Muscle of leg (tissue), 11 donors: ENCODE results near the gene CTSF. TPM values are rescaled to one million over a fixed set of nuclear protein-coding genes. Genes with fewer than 3 reads are reported as not detected.
"Not testable (repeated sequence)": the region's sequence is repeated elsewhere in the genome, so short reads cannot be mapped to it uniquely, and the experiment has no call there.

Experiments used
- DNase-seq: peaks from one replicate; pipeline ENCODE4 v3.0.0; 2013
- H3K27ac ChIP-seq: one replicate; pipeline ENCODE4 v1.5.1; 2013; ENCODE audit warnings: mild to moderate bottlenecking, low read length, control low read depth
- H3K27me3 ChIP-seq: one replicate; pipeline ENCODE4 v1.6.1; 2013; ENCODE audit warnings: low read length; ENCODE audit not compliant: control insufficient read depth, insufficient read depth
- H3K36me3 ChIP-seq: one replicate; pipeline ENCODE4 v1.6.1; 2013; ENCODE audit warnings: low read length; ENCODE audit not compliant: control insufficient read depth, insufficient read depth
- H3K4me1 ChIP-seq: one replicate; pipeline ENCODE4 v1.6.1; 2013; ENCODE audit warnings: low read length; ENCODE audit not compliant: control insufficient read depth, insufficient read depth
- H3K4me3 ChIP-seq: one replicate; pipeline ENCODE4 v1.5.1; 2013; ENCODE audit warnings: low read length, control low read depth
- H3K9me3 ChIP-seq: replicated peaks from 2 replicates; pipeline ENCODE4 v1.6.1; 2013; ENCODE audit warnings: low read depth, low read length; ENCODE audit not compliant: control insufficient read depth
- WGBS: methylation state at CpG from one replicate; pipeline ENCODE4 v1.1.5; 2013; ENCODE audit warnings: missing lambda C conversion rate; ENCODE audit not compliant: insufficient coverage; 5-methylcytosine and 5-hydroxymethylcytosine counted together
- polyA plus RNA-seq, 8 donors: library from polyadenylated mRNA; unstranded; fragments of 120-200 nt; gene quantifications; one replicate each; pipeline versions ENCODE4 v1.2.1 to v1.2.3, GENCODE V29; 2013; ENCODE audit warnings: inconsistent platforms in 1 of 8, low replicate concordance in 1 of 8; ENCODE audit not compliant: insufficient read length in 8 of 8, insufficient read depth in 1 of 8
- total RNA-seq: library from RNA; stranded (reverse); fragments of 120-200 nt; gene quantifications from one replicate; pipeline ENCODE4 v1.2.4, GENCODE V29; 2013

The CTSF gene
- total and polyA plus RNA-seq, 9 donors: 22.4 to 36.7 (median 26.4) TPM

DNA sequence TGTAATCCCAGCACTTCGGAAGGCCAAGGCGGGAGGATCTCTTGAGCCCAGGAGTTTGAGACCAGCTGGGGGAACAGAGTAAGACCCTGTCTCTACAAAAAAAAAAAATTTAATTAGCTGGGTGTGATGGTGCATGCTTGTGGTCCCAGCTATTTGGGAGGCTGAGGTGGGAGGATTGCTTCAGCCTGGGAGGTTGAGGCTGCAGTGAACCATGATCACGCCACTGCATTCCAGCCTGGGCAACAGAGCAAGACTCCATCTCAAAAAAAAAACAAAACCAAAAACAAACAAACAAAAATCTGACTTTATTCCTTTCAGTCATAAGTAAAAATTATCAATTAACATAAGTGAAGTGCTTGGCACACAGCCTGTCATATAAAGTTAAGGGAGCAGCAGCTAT is 38.2 kb upstream of the CTSF start:
- peaks cover 10% of the 10 kb centered on the region for H3K4me1 ChIP-seq
- H3K27me3 ChIP-seq, H3K9me3 ChIP-seq, DNase-seq, H3K4me3 ChIP-seq, H3K27ac ChIP-seq: not testable (repeated sequence)
- WGBS: 100% methylated on average over 2 of the region's 3 CpGs
- H3K36me3 ChIP-seq: peaks cover 41% of the 10 kb centered on the region

DNA sequence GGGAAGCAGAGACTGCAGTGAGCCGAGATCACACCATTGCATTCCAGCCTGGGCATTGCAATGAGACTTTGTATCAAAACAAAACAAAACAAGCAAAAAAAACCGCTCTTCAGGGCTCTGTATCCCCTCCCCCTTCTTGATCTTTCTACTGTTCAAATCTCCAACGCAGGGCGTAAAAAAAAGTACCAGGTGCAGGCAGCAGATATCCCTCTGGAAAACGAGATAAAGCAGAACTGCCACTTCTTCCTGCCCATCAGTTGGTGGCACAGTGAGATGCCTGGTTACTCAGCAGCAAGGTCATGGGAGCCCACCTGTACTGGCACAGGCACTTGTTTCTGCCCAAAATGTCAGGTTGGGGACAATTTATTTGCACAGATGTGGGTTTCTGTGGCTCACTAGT is 35.7 kb upstream of the CTSF start:
- Histone ChIP-seq H3K36me3 (peaks cover 58% of the 10 kb centered on the region), H3K27me3 (no peaks in the 10 kb centered on the region), H3K4me3 (no peak overlapping the region), H3K27ac (no peak overlapping the region), H3K4me1 (peaks cover 14% of the 10 kb centered on the region), H3K9me3 (no peaks in the 10 kb centered on the region)
- WGBS: 79% methylated on average over 4 of the region's 5 CpGs
- no peak for DNase-seq

DNA sequence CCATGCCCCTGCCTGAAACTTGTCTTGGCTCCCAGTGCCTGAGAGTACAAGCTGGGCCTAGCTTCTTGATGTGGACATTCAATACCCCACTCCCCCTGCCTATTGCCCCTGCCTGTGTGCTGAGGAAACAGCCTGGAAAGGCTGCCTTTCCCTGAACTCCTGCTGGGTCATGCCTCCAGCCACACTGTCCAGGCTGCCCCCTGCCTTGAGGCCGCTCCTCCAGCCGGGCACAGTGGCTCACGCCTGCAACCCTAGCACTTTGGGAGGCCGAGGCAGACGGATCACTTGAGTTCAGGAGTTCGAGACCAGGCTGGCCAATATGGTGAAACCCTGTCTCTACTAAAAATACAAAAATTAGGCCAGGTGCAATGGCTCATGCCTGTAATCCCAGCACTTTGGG is 34.7 kb upstream of the CTSF start:
- Histone ChIP-seq H3K4me3 (no peak overlapping the region), H3K9me3 (no peaks in the 10 kb centered on the region), H3K27me3 (no peaks in the 10 kb centered on the region), H3K4me1 (peaks cover 14% of the 10 kb centered on the region), H3K27ac (no peak overlapping the region), H3K36me3 (peaks cover 62% of the 10 kb centered on the region)
- WGBS: 97% methylated on average over 6 of the region's 6 CpGs
- DNase-seq: no peak

DNA sequence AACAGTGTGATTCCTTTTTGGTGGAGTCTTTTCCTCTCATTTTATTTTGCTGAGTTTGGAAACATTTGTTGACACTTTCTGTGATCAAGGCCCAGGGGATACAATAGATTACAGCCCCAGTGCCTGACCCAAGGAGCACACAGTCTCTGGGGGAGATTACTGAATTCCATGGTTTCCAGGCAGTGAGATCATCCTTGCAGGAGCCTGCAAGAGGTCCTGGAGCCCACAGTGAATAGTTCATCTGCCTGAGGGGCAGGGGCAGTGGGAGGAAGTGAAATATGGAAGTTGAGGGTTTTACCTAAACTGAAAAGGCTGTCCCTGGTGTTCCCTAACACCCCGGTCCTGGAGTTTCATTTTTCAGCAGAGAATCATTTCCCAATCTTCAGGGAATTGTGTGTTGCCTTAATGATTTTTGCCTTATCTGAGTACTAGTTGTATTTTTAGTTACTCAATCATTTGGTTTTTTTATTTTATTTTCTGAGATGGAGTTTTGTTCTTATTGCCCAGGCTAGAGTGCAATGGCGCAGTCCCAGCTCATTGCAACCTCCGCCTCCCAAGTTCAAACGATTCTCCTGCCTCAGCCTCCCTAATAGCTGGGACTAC is 32.3 kb upstream of the CTSF start:
- Histone ChIP-seq H3K4me3 (no peak overlapping the region), H3K4me1 (peaks cover 12% of the 10 kb centered on the region), H3K36me3 (peaks cover 53% of the 10 kb centered on the region), H3K27me3 (no peaks in the 10 kb centered on the region), H3K9me3 (no peaks in the 10 kb centered on the region), H3K27ac (no peak overlapping the region)
- WGBS: no CpG with 5 or more reads among the region's 4 CpGs
- no peak for DNase-seq

DNA sequence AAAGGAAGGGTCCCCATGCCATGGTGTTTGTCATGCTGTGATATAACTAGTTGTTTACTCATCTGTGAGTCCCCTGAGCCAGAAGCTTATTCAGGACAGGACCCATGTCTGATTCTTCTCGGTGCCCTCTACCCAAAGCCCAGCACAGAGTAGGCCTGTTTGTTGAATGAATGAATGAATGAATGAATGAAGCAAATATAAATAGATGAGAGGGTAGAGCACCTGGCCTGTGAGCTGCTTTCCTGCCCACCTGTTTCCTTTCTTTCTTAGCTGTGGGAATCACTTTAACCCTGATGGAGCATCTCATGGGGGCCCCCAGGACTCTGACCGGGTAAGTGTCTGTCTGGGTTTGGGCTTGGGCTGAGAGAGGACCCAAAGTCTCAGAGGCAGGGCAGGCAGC is 31.8 kb upstream of the CTSF start:
- Histone ChIP-seq H3K27ac (no peak overlapping the region), H3K27me3 (no peaks in the 10 kb centered on the region), H3K9me3 (no peaks in the 10 kb centered on the region), H3K4me3 (no peak overlapping the region), H3K36me3 (peaks cover 48% of the 10 kb centered on the region), H3K4me1 (peaks cover 15% of the 10 kb centered on the region)
- no peak for DNase-seq
- WGBS: no CpG with 5 or more reads among the region's 2 CpGs

DNA sequence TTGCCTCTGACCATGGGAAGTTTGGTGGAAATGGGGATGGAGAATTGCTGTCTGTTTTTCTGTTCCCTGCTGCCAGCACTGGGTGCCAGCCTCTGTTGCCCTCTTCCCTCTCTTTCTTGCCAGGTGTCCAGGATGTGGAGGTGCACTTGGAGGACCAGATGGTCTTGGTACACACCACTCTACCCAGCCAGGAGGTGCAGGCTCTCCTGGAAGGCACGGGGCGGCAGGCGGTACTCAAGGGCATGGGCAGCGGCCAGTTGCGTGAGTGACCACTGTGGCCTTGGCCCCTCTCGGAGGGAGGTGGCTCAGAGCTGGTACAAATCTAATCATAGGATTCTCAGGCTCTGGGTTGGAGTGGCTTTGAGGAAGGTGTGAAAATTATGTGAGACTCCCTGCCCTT is 30.6 kb upstream of the CTSF start:
- Histone ChIP-seq H3K27me3 (no peaks in the 10 kb centered on the region), H3K36me3 (peaks cover 35% of the 10 kb centered on the region), H3K9me3 (no peaks in the 10 kb centered on the region), H3K4me3 (no peak overlapping the region), H3K4me1 (peaks cover 20% of the 10 kb centered on the region), H3K27ac (no peak overlapping the region)
- 100% methylated on average over 6 of the region's 6 CpGs for WGBS
- no peak for DNase-seq

DNA sequence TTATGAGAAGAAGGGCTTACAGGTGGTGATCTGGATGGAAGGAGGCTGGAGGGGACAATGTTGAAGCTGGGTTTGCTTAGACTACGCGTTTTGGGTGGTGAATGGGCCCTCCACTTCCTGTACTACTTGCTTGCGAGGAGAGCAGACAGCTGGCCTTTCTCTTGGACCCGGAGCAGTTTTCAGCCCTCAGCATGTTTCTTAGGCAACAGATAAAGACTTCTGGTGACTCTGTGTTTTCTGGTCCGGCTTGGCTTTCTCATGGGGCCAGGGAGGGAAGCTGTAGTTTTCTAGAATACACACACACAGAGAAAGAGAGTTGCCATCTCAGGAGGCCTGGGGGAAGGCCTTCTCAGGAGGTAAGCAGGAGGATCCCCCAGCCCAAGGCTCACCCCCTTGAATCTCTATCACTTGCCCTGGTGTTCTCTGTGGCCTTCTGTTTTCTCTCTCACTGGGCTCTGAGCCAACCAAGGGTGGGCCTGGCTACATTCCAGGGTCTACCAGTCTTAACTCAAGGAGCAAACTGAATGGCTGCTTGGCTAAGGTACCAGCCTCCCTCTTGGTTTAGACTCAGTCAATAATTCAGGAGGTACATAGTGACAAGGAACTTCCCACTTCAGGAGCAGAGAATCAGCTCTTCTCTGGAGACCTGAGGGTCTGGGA is 27.0 kb upstream of the CTSF start:
- peak overlapping the region; percentile 35 for H3K27ac ChIP-seq
- H3K36me3 ChIP-seq: peaks cover 18% of the 10 kb centered on the region
- H3K4me3 ChIP-seq: no peak overlapping the region
- no peak for DNase-seq
- no peaks in the 10 kb centered on the region for H3K9me3 ChIP-seq
- WGBS: no CpG with 5 or more reads among the region's 5 CpGs
- peaks cover 24% of the 10 kb centered on the region for H3K4me1 ChIP-seq
- no peaks in the 10 kb centered on the region for H3K27me3 ChIP-seq

- H3K36me3 ChIP-seq: peaks cover 2% of the 10 kb centered on the region
- H3K27ac ChIP-seq: no peak overlapping the region
- DNase-seq: no peak
- peak overlapping the region; percentile 66 for H3K4me3 ChIP-seq
- WGBS: no CpG with 5 or more reads among the region's 7 CpGs
- no peaks in the 10 kb centered on the region for H3K27me3 ChIP-seq
- H3K9me3 ChIP-seq: no peaks in the 10 kb centered on the region
- peaks cover 24% of the 10 kb centered on the region for H3K4me1 ChIP-seq
Measured at GRCh38 chr11:66593650-66594049, 25.2 kb upstream of the CTSF start.

GRCh38 chr11:66593303-66593635 is 24.9 kb upstream of the CTSF start:
- no peak for DNase-seq
- peak overlapping the region; percentile 66 for H3K4me3 ChIP-seq
- H3K27me3 ChIP-seq: no peaks in the 10 kb centered on the region
- peak overlapping the region; percentile 92 for H3K27ac ChIP-seq
- H3K4me1 ChIP-seq: peaks cover 24% of the 10 kb centered on the region
- H3K9me3 ChIP-seq: no peaks in the 10 kb centered on the region
- WGBS: 10% methylated on average over 11 of the region's 12 CpGs
- peaks cover 2% of the 10 kb centered on the region for H3K36me3 ChIP-seq

GRCh38 chr11:66592457-66593302 is 24.3 kb upstream of the CTSF start, which contains the start of the genes CCDC87 and CCS:
TSS of gene CCDC87 (minus strand) at chr11:66593063. CDS start at chr11:66593015, 48 bp downstream.
TSS of gene CCS (plus strand) at chr11:66593185. CDS start at chr11:66593262, 77 bp downstream.
- peak within 1 kb of the TSS; percentile 92 for H3K27ac ChIP-seq
- peak; percentile 98 for DNase-seq
- peak within 1 kb of the TSS; percentile 66 for H3K4me3 ChIP-seq
- H3K27me3 ChIP-seq: no peaks in the 10 kb centered on the region
- WGBS: 8% methylated on average over 68 of the region's 68 CpGs
- H3K36me3 ChIP-seq: peaks cover 2% of the 10 kb centered on the region
- H3K9me3 ChIP-seq: no peaks in the 10 kb centered on the region
- peaks cover 24% of the 10 kb centered on the region for H3K4me1 ChIP-seq
